SH-SY5Y (cell line): ENCODE measurements around the gene COTL1.

ENCODE experiments used
- GATA2 ChIP-seq: IDR thresholded peaks from 2 replicates; pipeline ENCODE4 v1.6.1; 2011; ENCODE audit warnings: mild to moderate bottlenecking, low read depth, low read length
- GATA3 ChIP-seq: IDR thresholded peaks from 2 replicates; pipeline ENCODE4 v1.6.1; 2011; ENCODE audit warnings: low read depth, mild to moderate bottlenecking, low read length, moderate library complexity

The COTL1 gene

DNA sequence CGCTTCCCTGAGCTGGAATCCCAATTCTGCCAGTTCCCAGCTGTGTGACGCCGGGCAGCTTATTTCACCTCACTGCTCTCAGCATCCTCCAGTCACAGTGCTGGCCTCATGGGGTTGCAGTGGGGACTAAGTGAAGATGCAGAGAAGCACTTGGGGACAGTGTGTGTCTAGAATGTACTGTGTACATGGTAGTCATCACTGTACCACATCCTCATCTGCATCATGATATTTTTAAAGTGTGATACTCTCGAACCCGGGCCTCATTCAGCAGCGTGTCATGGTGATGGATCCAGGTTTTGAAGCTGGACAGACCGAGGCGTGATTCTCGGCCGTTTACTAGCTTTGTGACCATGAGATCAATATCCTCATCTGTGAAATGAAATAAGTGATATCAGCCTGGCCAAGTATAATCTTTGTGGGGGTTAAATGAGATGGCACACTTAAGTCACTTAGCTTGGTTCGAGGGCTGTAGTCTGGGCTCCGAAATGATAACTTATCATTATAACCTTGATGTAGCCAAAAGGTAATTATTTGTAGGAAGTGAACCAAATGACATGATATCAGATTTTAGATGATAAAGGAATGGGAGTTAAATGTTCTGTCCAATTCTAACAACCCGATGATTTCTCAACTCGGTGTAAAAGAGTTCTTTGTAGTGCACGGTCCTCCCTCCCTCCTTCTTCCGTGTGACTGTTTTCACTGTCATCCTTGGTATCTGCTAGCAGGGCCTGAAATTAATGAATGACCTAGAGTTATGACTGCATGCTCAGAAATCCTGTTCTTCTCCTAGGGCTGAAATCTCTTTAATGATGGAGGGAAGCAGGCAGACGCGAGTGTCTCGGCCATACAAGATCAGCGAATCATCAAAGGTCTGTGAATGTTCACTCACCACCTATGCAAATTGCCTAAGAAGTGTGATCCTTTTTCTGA is 32.4 kb upstream of the COTL1 start:
- no peak for TF ChIP-seq GATA2
- TF ChIP-seq GATA3, result no peak

DNA sequence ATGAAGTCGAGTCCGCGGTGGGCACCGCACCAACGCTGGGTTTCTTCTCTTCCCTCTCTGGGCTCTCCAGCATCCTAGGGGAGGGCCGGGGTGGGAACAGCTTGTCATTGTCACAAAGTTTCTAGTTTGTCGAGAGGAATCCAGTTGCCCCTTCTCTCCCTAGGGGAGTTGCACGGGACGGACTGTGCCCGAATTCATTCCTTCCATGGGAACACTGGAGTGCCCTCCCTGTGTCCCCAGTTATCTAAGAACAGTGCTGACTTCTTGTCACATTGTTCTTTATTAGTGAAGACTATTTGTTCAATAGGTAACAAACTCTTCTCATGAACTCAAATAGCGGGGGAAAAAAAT is 31.6 kb upstream of the COTL1 start:
- no peak for TF ChIP-seq GATA2
- TF ChIP-seq GATA3, result no peak

DNA sequence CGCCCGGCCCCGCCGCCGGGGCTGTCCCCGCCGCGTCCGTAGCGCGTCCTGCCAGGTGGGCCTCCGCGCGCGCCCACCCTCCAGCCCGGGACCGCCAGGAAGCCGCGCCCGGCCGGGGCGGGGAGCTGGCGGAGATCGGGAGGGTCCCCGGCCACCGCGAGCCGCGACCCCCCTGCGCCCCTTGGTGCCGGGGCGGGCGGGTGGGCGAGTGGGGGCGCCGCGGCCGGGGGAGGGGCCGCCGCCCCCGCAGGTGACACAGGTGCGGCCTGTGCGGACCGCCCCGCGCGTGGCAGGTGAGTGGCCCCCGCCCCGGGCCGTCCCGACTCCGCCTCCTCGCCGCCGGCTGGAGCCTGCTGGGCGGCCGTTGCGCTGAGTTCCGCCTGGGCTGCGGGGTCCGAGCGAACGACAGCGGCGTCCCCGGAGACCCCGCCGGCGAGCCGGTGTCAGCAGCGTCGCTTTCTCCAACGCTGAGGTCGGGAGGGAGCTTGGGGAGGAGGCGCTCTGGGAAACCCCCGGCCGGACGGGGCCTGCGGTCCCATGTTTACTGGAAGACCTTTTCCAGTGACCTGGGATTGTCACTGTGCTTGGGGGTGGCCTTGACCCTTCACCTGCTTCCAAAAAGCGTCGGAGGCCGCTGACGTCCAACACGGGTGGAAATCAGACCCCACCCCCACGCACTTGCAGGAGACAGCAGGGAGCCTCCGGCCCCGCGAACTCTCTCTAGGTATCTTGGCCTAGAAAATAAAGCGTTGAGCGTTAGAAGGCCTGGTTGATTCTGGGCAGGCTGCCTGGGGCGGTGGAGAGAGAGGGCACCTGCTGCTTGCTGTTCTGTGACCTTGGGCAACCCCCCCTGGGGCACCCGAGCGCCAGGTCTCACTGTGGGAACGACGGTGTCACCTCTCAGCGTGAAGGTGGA is 31.0 kb upstream of the COTL1 start:
- TF ChIP-seq GATA2, result no peak
- TF ChIP-seq GATA3, result no peak

DNA sequence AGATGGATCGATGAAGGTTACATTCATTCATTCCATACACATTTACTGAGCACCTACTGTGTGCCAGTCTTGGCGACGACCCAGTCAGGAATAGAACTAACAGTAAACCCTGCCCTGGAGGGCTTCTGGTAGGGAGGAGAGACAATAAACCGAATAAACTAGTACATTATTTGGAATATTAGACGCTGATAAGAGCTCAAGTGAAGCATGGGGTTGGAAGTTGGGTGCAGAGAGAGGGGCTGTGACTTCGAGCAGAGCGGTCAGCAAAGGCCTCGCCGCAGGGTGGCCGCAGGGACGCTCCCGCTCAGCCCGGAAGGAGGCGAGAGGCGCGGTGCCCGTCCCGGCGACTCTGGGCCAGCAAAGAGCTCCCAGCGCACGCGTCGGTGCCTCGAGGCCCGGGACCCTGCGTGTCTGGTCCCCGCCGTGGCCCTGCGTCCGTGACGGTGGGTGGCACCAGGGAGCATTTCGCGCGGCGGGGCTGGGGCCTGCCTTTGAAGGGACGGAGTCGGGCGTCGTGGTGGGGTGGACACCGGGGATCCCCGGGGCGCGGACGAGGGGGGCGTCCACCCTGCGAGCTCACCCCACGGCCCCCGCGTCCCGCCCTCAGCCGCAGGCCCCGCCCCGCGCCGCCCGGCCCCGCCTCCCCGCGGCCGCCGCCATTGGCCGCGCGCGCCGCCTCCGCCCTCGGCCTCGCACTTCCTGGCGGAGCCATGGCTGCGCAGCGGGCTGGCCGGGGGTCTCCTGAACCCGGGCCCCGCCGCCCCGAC is 30.1 kb upstream of the COTL1 start, which contains the start of gene KLHL36:
Gene KLHL36 (plus strand): TSS at position 684 of the 767 bp plus-strand sequence. CDS start 2,357 bp downstream, outside the sequence.
- TF ChIP-seq GATA2 (no peak), GATA3 (no peak)

DNA sequence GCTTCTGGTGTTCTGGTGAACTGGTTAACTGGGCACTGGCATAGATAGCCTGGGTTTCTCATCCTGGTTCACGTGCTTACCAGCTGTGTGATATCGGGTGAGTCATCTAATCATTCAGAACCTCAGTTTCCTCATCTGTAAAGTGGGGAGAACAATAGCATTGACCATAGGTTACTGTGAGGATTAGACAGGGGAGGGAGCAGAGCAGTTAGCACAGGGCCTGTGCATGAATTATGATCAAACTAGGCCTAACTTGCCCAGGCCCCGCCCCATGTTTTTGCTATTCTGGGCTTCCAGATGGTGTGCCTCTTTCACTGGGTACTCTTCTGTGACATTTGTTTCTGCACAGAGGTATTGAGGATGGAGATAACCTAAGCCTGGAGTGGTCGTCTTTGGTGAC is 25.8 kb upstream of the COTL1 start:
- TF ChIP-seq GATA3 (no peak), GATA2 (no peak)

DNA sequence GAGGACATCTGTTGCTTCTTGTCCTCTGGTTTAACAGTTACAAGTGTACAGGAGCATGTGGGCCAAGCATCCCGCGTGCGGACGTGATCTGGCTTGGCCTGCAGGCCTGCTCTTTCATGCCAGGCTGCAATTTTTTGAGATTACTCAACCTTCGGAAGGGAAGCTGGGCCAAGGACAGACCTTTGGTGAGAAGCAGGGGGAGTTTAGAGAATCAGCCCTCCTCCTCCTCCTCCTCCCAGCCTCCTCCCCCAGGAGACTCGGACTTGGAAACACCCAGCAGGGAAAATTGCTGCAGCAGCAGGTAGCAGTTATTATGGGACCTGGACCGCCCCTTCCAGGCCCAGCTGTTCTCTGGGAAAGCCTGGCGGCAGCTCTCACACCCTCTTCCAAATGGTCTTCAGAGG is 25.3 kb upstream of the COTL1 start:
- TF ChIP-seq GATA2, result no peak
- no peak for TF ChIP-seq GATA3

DNA sequence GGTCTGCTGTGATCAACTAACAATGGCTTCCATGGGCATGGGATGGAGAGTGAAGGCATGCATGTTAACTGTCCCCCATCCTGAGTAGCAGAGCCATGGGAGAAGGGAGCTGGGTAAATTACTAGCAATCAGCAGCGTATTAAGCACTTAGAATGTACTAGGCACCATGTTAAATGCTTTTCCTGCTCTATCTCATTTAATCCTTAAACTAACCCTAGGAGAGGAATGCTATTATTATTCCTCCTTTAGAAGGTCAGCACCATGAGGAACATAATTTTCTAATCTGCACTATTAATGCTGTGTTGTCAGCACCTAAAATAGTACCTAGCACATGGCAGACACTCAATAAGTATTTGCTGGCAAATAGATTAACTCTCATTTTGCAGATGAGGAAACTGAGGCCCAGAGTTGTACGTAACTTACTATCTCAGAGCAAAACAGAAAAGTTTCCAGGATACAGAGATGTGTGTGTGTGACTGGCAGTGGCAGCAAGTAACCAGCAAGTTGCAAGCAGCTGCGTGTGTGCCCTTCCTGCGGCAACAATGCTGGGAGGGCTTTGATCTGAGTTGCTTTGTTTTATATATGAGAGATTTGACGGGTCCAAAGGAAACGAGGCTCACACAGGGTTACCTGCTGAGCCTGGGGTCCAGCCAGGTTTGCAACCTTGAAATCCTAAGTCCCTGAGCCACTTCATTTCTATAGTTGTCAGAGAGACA is 23.9 kb upstream of the COTL1 start:
- no peak for TF ChIP-seq GATA2
- no peak for TF ChIP-seq GATA3

DNA sequence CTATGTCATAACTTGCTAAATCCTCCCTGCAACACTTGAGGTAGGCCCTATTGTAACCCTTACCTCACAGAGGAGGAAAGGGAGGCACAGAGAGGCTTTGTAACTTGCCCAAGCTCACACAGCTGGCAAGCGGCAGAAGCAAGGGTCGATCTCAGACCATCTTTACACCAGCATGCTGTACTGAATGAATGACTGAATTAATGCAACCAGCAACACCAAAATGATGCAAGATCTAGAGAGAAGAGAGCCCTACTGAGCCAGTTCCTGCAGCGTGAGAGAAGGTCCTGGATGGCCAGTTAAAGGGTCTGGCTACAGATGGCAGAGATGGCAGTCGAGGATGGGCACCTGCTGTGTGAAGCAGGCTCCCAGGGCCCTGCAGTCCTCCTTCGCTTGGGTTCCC is 22.3 kb upstream of the COTL1 start:
- TF ChIP-seq GATA3 (no peak), GATA2 (no peak)

DNA sequence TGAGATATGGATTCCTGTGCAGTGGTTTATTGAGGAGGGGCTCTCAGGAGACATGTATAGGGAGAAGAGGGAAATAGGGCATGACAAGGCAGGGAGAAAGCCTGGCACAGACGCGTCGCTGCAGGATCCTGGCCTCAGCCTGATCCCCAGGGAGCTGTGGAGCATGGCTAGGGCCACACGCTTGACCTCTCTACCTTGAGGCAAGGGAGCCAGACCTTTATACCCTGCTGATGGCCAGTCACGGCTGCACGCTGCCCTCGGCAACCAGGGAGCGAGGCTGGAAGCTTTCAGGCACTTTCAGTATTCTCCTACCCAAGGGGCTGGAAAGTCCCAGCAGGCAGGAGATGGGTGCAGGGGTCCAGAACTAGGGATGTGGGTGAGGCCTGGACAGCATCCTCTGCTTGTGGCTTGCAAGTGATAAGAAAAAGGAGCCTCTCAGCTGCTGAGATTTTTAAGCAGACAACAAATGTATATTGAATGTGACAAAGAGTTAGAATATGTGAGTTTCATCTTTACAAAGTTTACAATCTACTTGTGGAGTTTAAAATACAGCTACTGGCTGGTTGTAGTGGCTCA is 20.4 kb upstream of the COTL1 start:
- TF ChIP-seq GATA2, result no peak
- TF ChIP-seq GATA3, result no peak

DNA sequence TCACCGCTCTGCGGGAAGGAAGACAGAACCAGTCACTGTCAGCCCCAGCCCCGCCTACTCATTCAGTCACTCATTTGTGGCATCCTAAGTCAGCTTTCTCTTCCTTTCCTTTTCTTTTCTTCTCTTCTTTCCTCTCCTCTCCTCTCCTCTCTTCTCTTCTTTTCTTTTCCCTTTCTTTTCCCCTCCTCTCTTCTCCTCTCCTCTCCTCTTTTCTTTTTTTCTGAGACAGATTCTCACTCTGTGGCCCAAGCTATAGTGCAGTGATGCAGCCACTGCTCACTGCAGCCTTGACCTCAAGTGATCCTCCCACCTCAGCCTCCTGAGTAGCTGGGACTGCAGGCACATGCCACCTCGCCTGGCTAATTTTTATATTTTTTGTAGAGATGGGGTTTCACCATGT is 19.8 kb upstream of the COTL1 start:
- no peak for TF ChIP-seq GATA2

DNA sequence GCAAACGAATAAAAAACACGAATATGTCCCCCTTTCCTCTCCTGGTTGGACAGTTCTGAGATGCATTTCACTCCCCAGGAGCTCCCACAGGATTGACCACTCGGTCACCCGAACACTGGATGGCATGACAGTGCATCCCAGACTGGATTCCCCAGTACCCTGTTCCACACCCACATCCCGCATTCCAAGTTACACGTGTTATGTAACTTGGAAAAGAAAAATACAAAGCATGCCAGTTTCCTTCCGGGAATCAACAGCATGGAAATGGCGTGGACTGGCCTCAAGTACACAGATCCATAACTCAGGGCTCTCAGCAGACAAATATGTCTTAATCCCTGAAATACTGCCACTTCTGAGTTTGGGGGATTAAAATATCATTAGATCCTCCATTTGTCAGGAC is 17.8 kb upstream of the COTL1 start:
- no peak for TF ChIP-seq GATA3
- TF ChIP-seq GATA2, result no peak

DNA sequence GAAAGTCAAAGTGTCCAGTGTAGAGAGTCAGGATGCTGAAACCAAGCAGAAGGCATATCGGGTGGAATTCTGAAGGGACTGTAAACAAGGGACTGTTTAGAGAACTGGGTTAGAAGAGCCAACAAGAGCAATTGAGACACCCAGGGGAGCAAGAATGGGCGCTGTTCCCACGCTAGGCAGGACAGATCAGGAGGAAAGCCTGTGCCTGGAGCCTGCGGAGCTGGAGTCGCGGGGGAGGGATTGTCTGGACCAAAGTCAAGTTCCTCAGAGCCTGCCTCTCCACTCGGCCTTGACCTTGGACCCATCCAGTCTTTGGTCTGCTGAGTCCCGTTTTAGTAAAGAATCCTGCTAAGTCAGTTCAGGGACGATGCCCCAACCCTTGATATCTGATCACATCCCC is 15.7 kb upstream of the COTL1 start:
- TF ChIP-seq GATA3, result no peak
- no peak for TF ChIP-seq GATA2

DNA sequence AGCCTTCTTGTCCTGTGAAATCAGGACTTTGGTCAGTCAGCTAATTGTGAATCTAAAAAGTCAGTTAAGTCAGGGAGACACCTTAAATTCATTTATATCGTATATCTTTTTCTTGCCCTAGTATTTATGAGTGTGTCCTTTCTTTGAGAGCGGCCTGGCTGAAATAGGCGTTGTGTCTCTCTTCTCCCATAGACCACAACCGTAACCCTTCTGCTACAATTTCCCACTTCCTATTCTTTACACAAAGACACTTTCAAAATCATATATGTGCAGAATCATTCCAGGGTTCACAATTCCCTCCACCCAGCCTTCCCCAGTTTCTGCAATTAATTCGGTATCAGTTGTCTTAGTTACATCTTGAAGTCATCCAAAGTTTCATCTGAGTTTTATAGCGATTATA is 14.0 kb upstream of the COTL1 start:
- TF ChIP-seq GATA2, result no peak
- TF ChIP-seq GATA3, result no peak
